Measurements from ENCODE around the gene TMPRSS6.

TMPRSS6 gene

DNA sequence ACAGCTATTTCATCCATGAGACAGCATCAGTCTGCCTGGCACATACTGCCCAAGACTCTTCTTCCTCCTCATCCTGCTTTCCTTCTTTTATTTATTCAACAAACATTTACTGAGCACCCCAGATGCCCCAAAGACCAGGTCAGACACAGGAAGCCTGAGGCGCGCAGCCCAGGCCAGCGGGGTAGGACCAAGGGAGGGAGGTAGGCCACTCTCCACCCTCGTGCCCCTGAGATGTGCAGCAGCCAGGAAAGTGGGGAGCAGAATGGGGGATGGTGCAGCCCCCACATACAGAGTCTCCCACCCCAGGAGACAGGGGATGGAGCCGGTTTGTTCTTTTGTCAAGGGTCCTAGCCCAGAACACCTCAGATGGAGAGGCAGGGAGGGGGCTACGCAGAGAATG, 44.4 kb upstream of the TMPRSS6 start:
- H3K4me3 ChIP-seq (replicated peaks; ENCODE audit: low read depth, low read length) = no peak overlapping the region
- TF ChIP-seq, protein P1, sequence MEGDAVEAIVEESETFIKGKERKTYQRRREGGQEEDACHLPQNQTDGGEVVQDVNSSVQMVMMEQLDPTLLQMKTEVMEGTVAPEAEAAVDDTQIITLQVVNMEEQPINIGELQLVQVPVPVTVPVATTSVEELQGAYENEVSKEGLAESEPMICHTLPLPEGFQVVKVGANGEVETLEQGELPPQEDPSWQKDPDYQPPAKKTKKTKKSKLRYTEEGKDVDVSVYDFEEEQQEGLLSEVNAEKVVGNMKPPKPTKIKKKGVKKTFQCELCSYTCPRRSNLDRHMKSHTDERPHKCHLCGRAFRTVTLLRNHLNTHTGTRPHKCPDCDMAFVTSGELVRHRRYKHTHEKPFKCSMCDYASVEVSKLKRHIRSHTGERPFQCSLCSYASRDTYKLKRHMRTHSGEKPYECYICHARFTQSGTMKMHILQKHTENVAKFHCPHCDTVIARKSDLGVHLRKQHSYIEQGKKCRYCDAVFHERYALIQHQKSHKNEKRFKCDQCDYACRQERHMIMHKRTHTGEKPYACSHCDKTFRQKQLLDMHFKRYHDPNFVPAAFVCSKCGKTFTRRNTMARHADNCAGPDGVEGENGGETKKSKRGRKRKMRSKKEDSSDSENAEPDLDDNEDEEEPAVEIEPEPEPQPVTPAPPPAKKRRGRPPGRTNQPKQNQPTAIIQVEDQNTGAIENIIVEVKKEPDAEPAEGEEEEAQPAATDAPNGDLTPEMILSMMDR (IDR thresholded peaks at IDR 0.05; ENCODE audit: low read length, missing control alignments) = no peak
- DNase-seq (ENCODE audit: low read depth) = no peak

DNA sequence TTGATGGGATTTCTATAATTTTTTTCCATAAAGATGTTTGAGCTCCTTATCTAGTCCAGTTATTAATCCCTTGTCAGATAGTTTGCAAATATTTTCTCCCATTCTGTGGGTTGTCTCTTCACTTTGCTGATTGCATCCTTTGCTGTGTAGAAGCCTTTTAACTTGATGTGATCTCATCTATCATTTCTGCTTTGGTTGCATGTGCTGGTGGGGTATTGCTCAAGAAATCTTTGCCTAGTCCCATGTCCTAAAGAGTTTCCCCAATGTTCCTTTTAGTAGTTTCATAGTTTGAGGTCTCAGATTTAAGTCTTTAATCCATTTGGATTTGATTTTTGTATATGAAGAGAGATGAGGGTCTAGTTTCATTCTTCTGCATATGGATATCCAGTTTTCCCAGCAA, 41.9 kb upstream of the TMPRSS6 start:
- no peak overlapping the region for H3K4me3 ChIP-seq (replicated peaks; ENCODE audit: low read depth, low read length)
- no peak for DNase-seq (ENCODE audit: low read depth)
- TF ChIP-seq, protein P1 (IDR thresholded peaks at IDR 0.05; ENCODE audit: low read length, missing control alignments) = no peak

DNA sequence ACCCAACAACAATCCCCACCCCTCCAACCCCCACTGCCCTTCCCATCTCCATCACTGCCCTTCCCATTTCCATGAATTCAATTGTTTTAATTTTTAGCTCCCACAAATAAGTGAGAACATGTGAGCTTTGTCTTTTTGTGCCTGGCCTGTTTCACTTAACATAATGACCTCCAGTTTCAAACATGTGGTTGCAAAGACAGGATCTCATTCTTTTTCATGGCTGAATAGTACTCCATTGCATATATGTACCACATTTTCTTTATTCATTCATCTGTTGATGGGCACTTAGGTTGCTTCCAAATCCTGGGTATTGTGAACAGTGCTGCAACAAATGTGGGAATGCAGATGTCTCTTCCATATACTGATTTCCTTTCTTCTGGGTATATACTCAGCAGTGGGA, 41.2 kb upstream of the TMPRSS6 start:
- H3K4me3 ChIP-seq (replicated peaks; ENCODE audit: low read depth, low read length) = no peak overlapping the region
- TF ChIP-seq, protein P1 (IDR thresholded peaks at IDR 0.05; ENCODE audit: low read length, missing control alignments) = no peak

DNA sequence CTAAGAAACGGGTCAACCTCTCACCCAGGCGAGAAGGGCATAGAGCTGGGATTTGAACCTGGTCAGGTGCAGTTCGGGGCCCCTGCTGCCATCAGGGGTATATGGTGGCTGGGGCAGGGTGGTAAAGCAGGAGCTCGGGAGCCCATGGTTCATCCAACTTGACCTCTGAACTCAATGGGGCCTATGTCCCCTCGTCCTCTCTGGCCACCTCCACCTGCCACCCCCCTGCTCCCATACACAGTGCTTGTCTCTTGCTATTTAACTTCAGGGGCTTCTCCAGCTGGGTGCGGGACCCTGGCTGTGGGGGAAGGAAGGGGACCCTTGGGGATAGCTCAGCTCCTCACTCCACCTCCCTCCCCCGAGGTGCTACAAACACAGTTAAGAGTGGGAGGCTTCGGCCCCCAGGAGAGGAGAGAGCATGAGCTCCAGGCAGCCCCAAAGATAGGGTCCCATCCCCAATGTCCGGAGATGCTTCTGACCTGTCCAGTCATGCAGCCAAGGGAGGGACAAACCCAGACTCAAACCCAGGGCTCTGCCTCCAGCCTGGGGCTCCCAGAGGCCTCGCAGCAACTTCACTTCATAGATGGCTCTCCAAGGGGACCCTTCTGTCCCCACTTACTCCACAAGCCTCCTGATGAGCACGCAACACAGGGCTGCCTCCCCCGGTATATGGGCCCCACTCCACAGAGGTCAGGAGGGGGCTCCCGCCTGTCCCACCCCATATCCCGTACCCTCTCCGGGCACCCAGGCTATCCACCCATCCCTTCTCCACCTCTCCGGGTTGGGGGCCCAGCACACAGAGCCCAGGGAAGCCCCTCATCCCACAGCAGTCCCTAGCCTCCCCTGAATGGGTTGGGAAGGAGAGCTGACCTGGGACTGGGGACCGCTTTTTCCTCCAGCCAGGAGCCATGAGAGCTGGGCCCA, 39.5 kb upstream of the TMPRSS6 start:
- TF ChIP-seq, protein P1 (IDR thresholded peaks at IDR 0.05; ENCODE audit: low read length, missing control alignments) = no peak
- DNase-seq (ENCODE audit: low read depth) = no peak
- H3K4me3 ChIP-seq (replicated peaks; ENCODE audit: low read depth, low read length) = no peak overlapping the region

More for the DNA sequence above, 41.2 kb upstream of the TMPRSS6 start:
- no peak for DNase-seq (ENCODE audit: low read depth)

DNA sequence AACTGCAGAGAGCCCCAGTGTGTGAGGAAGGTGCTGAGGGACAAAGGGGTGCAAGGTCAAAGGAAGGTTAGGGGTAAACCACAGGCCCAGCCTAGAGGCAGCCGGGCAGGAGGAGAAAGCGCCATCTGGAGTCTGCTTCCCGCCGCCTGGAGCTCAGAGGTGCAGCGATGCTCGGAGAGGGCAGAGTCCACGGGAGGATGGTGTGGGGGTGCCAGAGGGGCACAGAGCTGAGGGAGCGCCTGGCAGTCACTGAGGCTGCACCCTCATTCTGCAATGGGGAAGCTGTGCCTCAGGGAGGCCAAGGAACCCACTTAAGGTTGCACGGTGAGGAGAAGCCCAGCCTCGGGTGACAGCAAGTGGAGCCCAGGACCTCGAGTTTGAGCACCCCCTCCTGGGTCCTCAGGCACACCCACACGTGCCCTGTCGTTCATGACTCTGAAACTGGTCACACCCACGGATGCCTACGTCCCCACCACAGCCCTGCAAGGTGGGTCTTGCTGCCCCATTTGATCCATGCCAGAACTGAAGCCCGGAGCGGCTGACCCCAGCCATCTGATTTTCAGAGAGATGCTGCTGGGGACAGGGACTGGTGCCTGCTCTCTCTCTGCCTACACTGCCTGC, 38.6 kb upstream of the TMPRSS6 start:
- TF ChIP-seq, protein P1 (IDR thresholded peaks at IDR 0.05; ENCODE audit: low read length, missing control alignments) = no peak
- DNase-seq (ENCODE audit: low read depth) = no peak
- no peak overlapping the region for H3K4me3 ChIP-seq (replicated peaks; ENCODE audit: low read depth, low read length)

DNA sequence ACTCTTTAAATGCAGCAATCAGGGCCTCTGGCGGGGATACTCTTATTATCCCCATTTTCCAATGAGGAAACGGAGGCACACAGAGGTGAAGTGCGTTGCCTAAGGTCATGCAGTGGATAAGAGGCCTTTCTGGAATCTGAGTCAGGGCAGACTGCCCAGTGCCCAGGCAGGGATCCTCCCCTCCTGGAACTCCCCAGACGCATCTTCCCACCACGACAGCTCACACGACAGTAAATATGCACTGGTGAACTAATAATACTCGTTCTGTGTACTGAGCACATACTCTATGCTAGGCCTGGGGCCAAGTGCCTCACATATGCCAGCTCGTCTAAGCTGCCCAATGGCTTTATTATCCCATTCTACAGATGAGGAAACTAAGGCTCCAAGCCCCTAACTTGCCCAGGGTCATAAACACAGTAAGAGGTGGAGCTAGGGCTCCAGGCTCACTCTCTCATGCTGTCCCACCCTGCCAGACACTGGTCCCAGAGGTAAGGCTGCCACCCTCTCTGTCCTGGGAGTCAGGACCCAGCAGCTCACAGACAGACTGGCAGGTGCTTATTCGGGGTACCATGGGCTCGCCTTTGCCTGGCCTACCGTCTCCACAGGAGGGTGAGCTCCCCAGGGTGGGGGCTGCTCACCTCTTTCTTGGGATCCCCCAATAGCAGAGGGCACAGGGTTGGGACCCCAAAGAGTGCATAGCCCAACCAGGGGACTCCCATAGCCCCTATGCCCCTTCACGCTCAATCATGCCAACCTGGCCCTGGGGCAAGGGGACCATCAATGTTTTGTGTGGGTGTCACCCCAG, 37.9 kb upstream of the TMPRSS6 start:
- TF ChIP-seq, protein P1 (IDR thresholded peaks at IDR 0.05; ENCODE audit: low read length, missing control alignments) = no peak
- no peak for DNase-seq (ENCODE audit: low read depth)

More for the DNA sequence above, 37.9 kb upstream of the TMPRSS6 start:
- no peak overlapping the region for H3K4me3 ChIP-seq (replicated peaks; ENCODE audit: low read depth, low read length)

All from fibroblast of pulmonary artery (primary cell).